ENCODE results near the gene CACUL1.

CACUL1 gene

DNA sequence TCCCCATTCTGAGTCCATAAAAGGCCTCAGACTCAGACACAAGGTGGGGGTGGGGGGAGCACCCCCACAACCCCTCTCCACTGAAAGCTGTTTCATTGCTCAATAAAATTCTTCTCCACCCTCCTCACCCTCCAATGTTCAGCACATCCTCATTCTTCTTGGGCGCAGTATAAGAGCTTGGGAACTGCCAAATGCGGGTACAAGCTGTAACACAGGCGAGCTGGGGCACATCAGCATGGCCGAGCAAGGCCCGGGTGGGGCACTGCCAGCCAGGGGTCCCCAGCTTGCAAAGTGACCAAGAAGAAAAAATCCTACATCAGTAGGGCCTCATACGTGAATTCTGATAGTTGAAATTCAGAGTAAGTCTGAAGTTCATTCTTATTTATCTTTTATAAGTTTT lies 50.1 kb downstream of the CACUL1 start:
- no peaks in the 10 kb centered on the region for H3K4me1 ChIP-seq (ENCODE audit: control insufficient read depth, insufficient read depth, low read length)
- no peak overlapping the region for H3K9ac ChIP-seq (ENCODE audit: low read length)
- no peaks in the 10 kb centered on the region for H3K9me3 ChIP-seq (ENCODE audit: control insufficient read depth, low read length)
- H3K4me3 ChIP-seq (ENCODE audit: low read length), result no peak overlapping the region
- DNase-seq (ENCODE audit: low read depth), result no peak
- H3K36me3 ChIP-seq (ENCODE audit: control insufficient read depth, insufficient read depth, low read length, severe bottlenecking), result peaks cover 29% of the 10 kb centered on the region
- H3K27me3 ChIP-seq (replicated peaks; ENCODE audit: control insufficient read depth, insufficient read depth, low read length), result no peaks in the 10 kb centered on the region

DNA sequence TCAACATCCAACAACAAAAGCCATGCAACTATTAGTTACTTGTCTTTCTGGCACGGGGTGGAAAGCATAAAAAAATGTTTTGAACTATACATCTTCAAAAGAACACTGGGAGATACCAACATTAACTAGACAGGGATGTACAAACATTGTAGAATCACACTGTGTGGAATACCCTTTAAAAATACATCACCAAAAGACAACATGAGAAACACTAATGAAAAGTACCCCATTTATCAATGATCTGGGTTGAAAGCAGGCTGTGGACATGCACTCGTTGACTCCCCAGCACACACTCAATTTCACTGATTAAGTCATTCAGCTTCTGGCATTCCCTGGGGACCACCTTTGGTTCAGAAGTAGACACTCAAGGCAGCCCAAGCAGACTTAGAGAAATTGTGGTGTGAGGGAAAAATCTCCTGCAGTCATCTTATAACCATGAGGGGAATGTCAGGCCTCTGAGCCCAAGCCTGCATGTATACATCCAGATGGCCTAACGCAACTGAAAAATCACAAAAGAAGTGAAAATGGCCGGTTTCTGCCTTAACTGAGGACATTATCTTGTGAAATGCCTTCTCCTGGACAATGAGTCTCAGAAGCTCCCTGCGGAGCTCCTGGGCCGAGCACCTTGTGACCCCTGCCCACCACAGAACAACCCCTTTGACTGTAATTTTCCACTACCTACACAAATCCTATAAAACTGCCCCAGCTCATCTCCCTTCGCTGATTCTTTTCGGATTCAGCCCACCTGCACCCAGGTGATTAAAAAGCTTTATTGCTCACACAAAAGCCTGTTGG lies 53.0 kb downstream of the CACUL1 start:
- Histone ChIP-seq H3K9ac (ENCODE audit: low read length) (no peak overlapping the region), H3K4me1 (ENCODE audit: control insufficient read depth, insufficient read depth, low read length) (no peaks in the 10 kb centered on the region), H3K9me3 (ENCODE audit: control insufficient read depth, low read length) (no peaks in the 10 kb centered on the region), H3K27me3 (replicated peaks; ENCODE audit: control insufficient read depth, insufficient read depth, low read length) (no peaks in the 10 kb centered on the region), H3K36me3 (ENCODE audit: control insufficient read depth, insufficient read depth, low read length, severe bottlenecking) (peaks cover 29% of the 10 kb centered on the region), H3K4me3 (ENCODE audit: low read length) (no peak overlapping the region)
- DNase-seq (ENCODE audit: low read depth), result no peak

DNA sequence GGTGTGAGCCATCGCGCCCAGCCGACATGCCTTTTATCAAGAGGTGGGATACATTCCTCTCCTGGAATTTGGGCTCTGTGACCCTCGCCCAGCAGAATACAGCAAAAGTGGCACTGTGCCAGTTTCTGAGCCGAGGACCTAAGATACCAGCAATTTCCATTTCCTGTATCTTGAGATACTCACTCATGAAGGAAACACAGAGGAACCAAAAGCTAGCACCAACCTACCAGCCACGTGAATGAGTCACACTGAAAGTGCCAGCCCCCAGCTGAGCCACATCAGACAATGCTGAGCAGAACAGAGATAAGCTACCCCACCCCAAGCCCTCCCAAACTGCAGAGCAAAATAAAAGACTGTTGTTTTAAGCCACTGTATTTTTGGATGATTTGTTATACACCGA lies 56.3 kb downstream of the CACUL1 start:
- H3K27me3 ChIP-seq (replicated peaks; ENCODE audit: control insufficient read depth, insufficient read depth, low read length), result no peaks in the 10 kb centered on the region
- H3K4me1 ChIP-seq (ENCODE audit: control insufficient read depth, insufficient read depth, low read length), result peaks cover 18% of the 10 kb centered on the region
- H3K9me3 ChIP-seq (ENCODE audit: control insufficient read depth, low read length), result no peaks in the 10 kb centered on the region
- H3K9ac ChIP-seq (ENCODE audit: low read length), result no peak overlapping the region
- peaks cover 18% of the 10 kb centered on the region for H3K36me3 ChIP-seq (ENCODE audit: control insufficient read depth, insufficient read depth, low read length, severe bottlenecking)
- H3K4me3 ChIP-seq (ENCODE audit: low read length), result no peak overlapping the region
- peak; percentile 30 for DNase-seq (ENCODE audit: low read depth)

DNA sequence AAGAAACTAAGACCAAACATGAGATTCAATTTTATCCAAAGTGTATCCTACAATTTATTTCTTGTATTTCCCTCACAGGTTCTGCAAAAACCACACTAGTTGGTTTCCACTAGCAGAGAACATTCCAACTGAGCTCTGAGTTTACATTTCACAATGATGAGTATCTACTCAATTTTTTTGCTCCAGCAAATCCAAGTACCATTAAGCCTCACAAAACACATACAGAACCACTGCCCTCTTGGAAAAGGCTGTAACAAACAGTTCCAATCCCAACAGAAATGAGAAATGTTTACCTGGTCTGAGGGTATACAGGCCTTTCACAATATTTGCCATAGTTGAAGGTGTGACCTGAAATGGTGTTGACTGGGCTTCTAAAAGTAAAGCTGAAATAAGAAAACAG lies 59.9 kb downstream of the CACUL1 start:
- DNase-seq (ENCODE audit: low read depth), result peak; percentile 74
- H3K9me3 ChIP-seq (ENCODE audit: control insufficient read depth, low read length), result no peaks in the 10 kb centered on the region
- H3K4me3 ChIP-seq (ENCODE audit: low read length), result no peak overlapping the region
- H3K9ac ChIP-seq (ENCODE audit: low read length), result no peak overlapping the region
- peaks cover 15% of the 10 kb centered on the region for H3K36me3 ChIP-seq (ENCODE audit: control insufficient read depth, insufficient read depth, low read length, severe bottlenecking)
- H3K27me3 ChIP-seq (replicated peaks; ENCODE audit: control insufficient read depth, insufficient read depth, low read length), result no peaks in the 10 kb centered on the region
- H3K4me1 ChIP-seq (ENCODE audit: control insufficient read depth, insufficient read depth, low read length), result peaks cover 28% of the 10 kb centered on the region

DNA sequence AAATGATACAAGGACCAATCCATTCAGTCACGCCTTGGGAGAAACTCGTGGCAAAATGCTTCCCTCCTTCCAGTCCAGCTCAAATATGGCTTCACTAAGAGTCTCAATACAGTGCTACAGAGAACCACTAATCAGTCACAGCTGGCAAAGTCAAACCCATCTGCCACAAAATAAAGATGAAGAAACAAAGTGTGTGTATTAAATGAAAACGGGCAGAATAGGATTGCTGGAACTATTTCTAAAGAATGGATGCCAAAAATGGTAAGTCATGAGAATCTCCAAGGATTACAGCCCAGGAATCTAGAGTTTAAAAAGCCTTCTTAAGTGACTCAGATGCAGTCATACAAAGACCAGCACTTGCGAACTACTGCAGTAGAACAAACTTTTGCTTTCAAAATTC lies 61.9 kb downstream of the CACUL1 start:
- peak overlapping the region; percentile 32 for H3K9ac ChIP-seq (ENCODE audit: low read length)
- peak overlapping the region; percentile 63 for H3K4me3 ChIP-seq (ENCODE audit: low read length)
- H3K4me1 ChIP-seq (ENCODE audit: control insufficient read depth, insufficient read depth, low read length), result peaks cover 28% of the 10 kb centered on the region
- H3K27me3 ChIP-seq (replicated peaks; ENCODE audit: control insufficient read depth, insufficient read depth, low read length), result no peaks in the 10 kb centered on the region
- no peaks in the 10 kb centered on the region for H3K9me3 ChIP-seq (ENCODE audit: control insufficient read depth, low read length)
- H3K36me3 ChIP-seq (ENCODE audit: control insufficient read depth, insufficient read depth, low read length, severe bottlenecking), result peaks cover 13% of the 10 kb centered on the region
- DNase-seq (ENCODE audit: low read depth), result peak; percentile 93

DNA sequence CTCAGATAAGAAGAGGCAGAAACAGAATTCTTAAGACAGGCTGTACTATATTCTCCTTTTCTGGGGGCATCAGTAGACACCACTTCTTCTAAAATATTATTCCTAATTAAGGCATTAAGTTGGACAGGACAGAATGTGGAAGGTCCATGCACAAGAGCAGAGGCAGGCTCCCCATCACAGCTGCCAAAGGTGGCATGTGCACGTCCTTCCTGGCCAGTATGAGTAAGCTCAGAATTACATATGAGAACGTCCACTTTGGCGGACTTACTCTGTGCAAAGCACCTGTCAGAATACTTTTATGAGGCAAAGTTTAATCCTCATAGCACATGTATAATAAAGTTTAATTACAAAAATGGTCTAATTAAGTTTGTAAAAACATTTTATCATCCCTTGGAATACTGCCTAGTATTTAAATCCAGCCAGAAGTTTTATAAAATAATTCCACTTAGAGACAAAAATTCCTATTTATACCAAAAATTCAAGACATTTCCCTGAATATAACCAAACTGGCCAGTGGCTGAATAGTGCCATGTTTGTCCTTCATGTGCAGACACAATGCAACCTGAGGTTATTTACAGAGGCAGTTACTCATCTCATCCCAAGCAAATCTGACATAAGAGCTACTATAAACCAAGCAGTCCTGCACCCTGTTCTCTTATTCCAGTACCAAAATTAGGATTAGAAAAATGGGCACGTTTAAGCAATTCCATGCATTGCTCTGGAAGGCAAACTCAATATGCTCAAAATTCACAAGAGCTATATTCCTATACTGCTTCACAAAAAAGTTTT lies 65.5 kb downstream of the CACUL1 start:
- H3K9ac ChIP-seq (ENCODE audit: low read length), result no peak overlapping the region
- H3K27me3 ChIP-seq (replicated peaks; ENCODE audit: control insufficient read depth, insufficient read depth, low read length), result no peaks in the 10 kb centered on the region
- no peaks in the 10 kb centered on the region for H3K9me3 ChIP-seq (ENCODE audit: control insufficient read depth, low read length)
- H3K4me1 ChIP-seq (ENCODE audit: control insufficient read depth, insufficient read depth, low read length), result peaks cover 16% of the 10 kb centered on the region
- no peak for DNase-seq (ENCODE audit: low read depth)
- no peak overlapping the region for H3K4me3 ChIP-seq (ENCODE audit: low read length)
- peaks cover 43% of the 10 kb centered on the region for H3K36me3 ChIP-seq (ENCODE audit: control insufficient read depth, insufficient read depth, low read length, severe bottlenecking)

DNA sequence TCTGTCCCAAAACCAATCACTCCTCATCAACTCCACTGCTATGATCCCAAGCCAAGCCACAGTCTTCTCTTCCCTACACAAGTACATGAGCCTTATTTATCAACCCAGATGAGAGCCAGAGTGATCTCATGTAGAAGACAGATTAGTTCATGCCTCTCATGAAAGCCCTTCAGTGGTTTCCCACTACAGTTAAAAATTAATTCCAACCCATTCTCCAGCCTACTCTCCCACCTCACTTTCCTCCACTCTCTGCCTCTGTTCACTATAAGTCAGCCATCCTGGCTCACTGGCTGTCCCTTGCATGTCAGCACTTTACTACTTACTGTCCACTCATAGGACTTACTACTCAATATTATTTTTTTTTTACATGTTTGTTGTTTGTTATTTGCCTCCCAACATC lies 67.3 kb downstream of the CACUL1 start:
- Histone ChIP-seq H3K27me3 (replicated peaks; ENCODE audit: control insufficient read depth, insufficient read depth, low read length) (no peaks in the 10 kb centered on the region), H3K36me3 (ENCODE audit: control insufficient read depth, insufficient read depth, low read length, severe bottlenecking) (peaks cover 56% of the 10 kb centered on the region)

DNA sequence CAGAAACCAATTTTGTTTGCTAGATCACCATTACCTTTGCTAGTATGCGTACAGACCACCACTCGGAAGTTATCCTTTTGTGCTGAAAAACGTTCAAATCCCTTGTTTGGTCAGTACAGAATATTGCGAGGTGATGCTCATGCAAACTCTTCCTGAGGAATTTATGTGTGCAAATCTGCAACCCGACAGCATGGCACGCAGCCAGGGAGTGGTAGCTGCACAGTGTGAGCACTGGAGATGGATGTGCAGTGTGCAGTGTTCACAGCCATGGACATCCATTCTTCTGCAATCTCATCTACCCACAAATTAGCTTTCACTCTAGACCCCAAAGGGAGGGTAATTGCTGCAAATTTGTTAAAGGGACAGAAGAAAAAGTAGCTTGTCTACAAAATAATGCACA lies 72.2 kb downstream of the CACUL1 start:
- Histone ChIP-seq H3K4me3 (ENCODE audit: low read length) (no peak overlapping the region), H3K27me3 (replicated peaks; ENCODE audit: control insufficient read depth, insufficient read depth, low read length) (no peaks in the 10 kb centered on the region), H3K9me3 (ENCODE audit: control insufficient read depth, low read length) (no peaks in the 10 kb centered on the region), H3K4me1 (ENCODE audit: control insufficient read depth, insufficient read depth, low read length) (no peaks in the 10 kb centered on the region), H3K9ac (ENCODE audit: low read length) (no peak overlapping the region), H3K36me3 (ENCODE audit: control insufficient read depth, insufficient read depth, low read length, severe bottlenecking) (peaks cover 77% of the 10 kb centered on the region)
- no peak for DNase-seq (ENCODE audit: low read depth)

More for the DNA sequence above, 67.3 kb downstream of the CACUL1 start:
- Histone ChIP-seq H3K4me1 (ENCODE audit: control insufficient read depth, insufficient read depth, low read length) (peaks cover 1% of the 10 kb centered on the region), H3K4me3 (ENCODE audit: low read length) (no peak overlapping the region), H3K9ac (ENCODE audit: low read length) (no peak overlapping the region), H3K9me3 (ENCODE audit: control insufficient read depth, low read length) (no peaks in the 10 kb centered on the region)
- no peak for DNase-seq (ENCODE audit: low read depth)

DNA sequence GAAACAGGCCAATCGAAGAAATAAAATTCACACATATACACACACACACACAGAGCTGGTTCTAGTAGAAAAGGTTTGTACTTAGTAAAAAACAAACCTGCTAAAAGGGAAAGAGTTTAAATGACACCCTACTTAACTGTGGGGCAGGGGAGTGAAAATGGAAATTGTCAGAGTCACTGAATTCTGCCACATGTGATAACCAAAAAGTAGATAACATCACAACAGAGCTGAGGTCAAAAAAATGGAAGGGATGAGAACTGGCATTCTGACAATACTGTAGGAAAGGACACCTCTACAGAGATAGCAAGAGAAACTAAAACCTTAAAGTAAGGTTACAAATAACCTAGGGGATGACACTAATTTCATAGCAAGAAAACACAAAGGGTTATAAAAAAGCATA lies 74.6 kb downstream of the CACUL1 start:
- Histone ChIP-seq H3K9me3 (ENCODE audit: control insufficient read depth, low read length) (no peaks in the 10 kb centered on the region), H3K4me3 (ENCODE audit: low read length) (no peak overlapping the region), H3K27me3 (replicated peaks; ENCODE audit: control insufficient read depth, insufficient read depth, low read length) (no peaks in the 10 kb centered on the region), H3K36me3 (ENCODE audit: control insufficient read depth, insufficient read depth, low read length, severe bottlenecking) (peaks cover 66% of the 10 kb centered on the region), H3K9ac (ENCODE audit: low read length) (no peak overlapping the region), H3K4me1 (ENCODE audit: control insufficient read depth, insufficient read depth, low read length) (no peaks in the 10 kb centered on the region)
- no peak for DNase-seq (ENCODE audit: low read depth)

DNA sequence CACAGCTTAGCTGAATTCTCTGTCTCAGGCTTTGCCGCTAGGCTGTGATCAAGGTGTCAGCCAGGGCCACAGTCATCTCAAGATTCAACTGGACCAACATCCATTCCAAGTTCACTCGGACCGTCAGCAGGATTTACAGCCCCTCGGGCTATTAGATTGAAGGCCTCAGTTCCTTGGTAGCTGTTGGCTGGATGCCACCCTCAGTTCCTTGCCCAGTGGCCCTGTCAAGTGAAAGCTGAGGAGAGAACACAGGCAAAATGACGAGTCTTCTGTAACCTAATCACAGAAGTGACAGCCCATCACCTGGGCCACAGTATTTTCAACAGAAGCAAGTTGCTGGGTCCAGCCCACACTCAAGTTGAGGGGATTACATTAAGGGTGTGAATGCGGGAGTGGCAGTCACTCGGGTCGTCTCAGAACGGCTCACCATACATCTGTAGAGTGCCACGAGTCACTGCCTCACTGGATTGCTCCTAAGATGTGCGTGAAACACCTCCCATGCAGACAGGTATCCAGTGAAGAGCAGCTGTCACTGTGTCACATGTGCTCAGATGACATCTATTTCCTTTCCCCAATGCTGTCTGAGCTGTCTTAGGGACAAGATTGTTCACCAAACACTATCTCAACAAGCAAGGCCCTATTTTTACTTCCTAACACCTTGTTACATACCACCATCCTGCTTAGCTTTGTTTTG lies 80.4 kb downstream of the CACUL1 start:
- Histone ChIP-seq H3K4me1 (ENCODE audit: control insufficient read depth, insufficient read depth, low read length) (peaks cover 8% of the 10 kb centered on the region), H3K9ac (ENCODE audit: low read length) (no peak overlapping the region), H3K9me3 (ENCODE audit: control insufficient read depth, low read length) (no peaks in the 10 kb centered on the region), H3K36me3 (ENCODE audit: control insufficient read depth, insufficient read depth, low read length, severe bottlenecking) (peaks cover 31% of the 10 kb centered on the region), H3K4me3 (ENCODE audit: low read length) (no peak overlapping the region), H3K27me3 (replicated peaks; ENCODE audit: control insufficient read depth, insufficient read depth, low read length) (no peaks in the 10 kb centered on the region)
- no peak for DNase-seq (ENCODE audit: low read depth)

Measured in adipocyte (in vitro differentiated cells).